Suprapubic skin (tissue), 3 donors: ENCODE measurements around the gene PDE4B.

Experiments
- CTCF ChIP-seq, 2 donors: fragments of 200-600 bp in 1 of 2; fragments of 450-650 bp in 1 of 2; sonication (generic) in 1 of 2; IDR thresholded peaks; one replicate each; pipeline ENCODE4 v1.5.1; 2016 to 2019; ENCODE audit warnings: antibody characterized with exemption in 2 of 2, mild to moderate bottlenecking in 1 of 2, moderate library complexity in 1 of 2
- POLR2A ChIP-seq, 2 donors: fragments of 450-650 bp; IDR thresholded peaks; one replicate each; pipeline ENCODE4 v1.6.1; 2017; ENCODE audit warnings: antibody characterized with exemption in 2 of 2, mild to moderate bottlenecking in 2 of 2, moderate library complexity in 2 of 2

- TF ChIP-seq POLR2A (IDR thresholded peaks at IDR 0.05): no peak
- TF ChIP-seq CTCF (IDR thresholded peaks at IDR 0.05): no peak
Observed at GRCh38 chr1:66223681-66224080, 431.0 kb downstream of the PDE4B start.
